ENCODE measurements around the gene CSNK2B.

GRCh38 chr6:31677955-31678354 lies 12.1 kb downstream of the CSNK2B start:
- TF ChIP-seq, protein P1, sequence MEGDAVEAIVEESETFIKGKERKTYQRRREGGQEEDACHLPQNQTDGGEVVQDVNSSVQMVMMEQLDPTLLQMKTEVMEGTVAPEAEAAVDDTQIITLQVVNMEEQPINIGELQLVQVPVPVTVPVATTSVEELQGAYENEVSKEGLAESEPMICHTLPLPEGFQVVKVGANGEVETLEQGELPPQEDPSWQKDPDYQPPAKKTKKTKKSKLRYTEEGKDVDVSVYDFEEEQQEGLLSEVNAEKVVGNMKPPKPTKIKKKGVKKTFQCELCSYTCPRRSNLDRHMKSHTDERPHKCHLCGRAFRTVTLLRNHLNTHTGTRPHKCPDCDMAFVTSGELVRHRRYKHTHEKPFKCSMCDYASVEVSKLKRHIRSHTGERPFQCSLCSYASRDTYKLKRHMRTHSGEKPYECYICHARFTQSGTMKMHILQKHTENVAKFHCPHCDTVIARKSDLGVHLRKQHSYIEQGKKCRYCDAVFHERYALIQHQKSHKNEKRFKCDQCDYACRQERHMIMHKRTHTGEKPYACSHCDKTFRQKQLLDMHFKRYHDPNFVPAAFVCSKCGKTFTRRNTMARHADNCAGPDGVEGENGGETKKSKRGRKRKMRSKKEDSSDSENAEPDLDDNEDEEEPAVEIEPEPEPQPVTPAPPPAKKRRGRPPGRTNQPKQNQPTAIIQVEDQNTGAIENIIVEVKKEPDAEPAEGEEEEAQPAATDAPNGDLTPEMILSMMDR (optimal IDR thresholded peaks at IDR 0.05 in 1 of 3, IDR thresholded peaks at IDR 0.05 in 1 of 3, conservative IDR thresholded peaks at IDR 0.05 in 1 of 3; ENCODE audit: extremely low read depth in 1 of 3, insufficient read depth in 2 of 3, low read length in 3 of 3): no peak
- no peak for TF ChIP-seq EZH2 (IDR thresholded peaks at IDR 0.05; ENCODE audit: low read length)

Measured in keratinocyte (primary cell).